ENCODE results near the gene PROM1.
A peak's percentile ranks its signal among the peaks of the same experiment; 100 is the strongest.

Gene PROM1

GRCh38 chr4:16035843-16036242 is 48.0 kb downstream of the PROM1 start:
- no peak for DNase-seq
- in situ Hi-C loops (cut with MboI; ENCODE audit: low pct_unique_long_range_greater_than_20kb, low sequenced_read_pairs) = loop anchor here (25.0 kb wide), 1 partner anchor 226 kb away; no protein-coding TSS in a partner anchor

- in situ Hi-C loops (cut with MboI; ENCODE audit: low pct_unique_long_range_greater_than_20kb, low sequenced_read_pairs) = loop anchor here (25.0 kb wide), 1 partner anchor 228 kb away; no protein-coding TSS in a partner anchor
- no peak for DNase-seq
Observed at GRCh38 chr4:16034010-16034748, 49.6 kb downstream of the PROM1 start.

GRCh38 chr4:16032396-16032770 is 51.4 kb downstream of the PROM1 start:
- no peak for DNase-seq
- in situ Hi-C loops (cut with MboI; ENCODE audit: low pct_unique_long_range_greater_than_20kb, low sequenced_read_pairs) = loop anchor here (25.0 kb wide), 1 partner anchor 230 kb away; no protein-coding TSS in a partner anchor

GRCh38 chr4:16031546-16032395 is 52.1 kb downstream of the PROM1 start:
- DNase-seq = no peak
- in situ Hi-C loops (cut with MboI; ENCODE audit: low pct_unique_long_range_greater_than_20kb, low sequenced_read_pairs) = loop anchor here (25.0 kb wide), 1 partner anchor 231 kb away; no protein-coding TSS in a partner anchor

- no peak for DNase-seq
- in situ Hi-C loops (cut with MboI; ENCODE audit: low pct_unique_long_range_greater_than_20kb, low sequenced_read_pairs) = loop anchor here (25.0 kb wide), 1 partner anchor 232 kb away; no protein-coding TSS in a partner anchor
Observed at GRCh38 chr4:16029886-16030285, 53.9 kb downstream of the PROM1 start.

- no peak for DNase-seq
- in situ Hi-C loops (cut with MboI; ENCODE audit: low pct_unique_long_range_greater_than_20kb, low sequenced_read_pairs) = loop anchor here (25.0 kb wide), 1 partner anchor 233 kb away; no protein-coding TSS in a partner anchor
Observed at GRCh38 chr4:16029262-16029661, 54.6 kb downstream of the PROM1 start.

- no peak for DNase-seq
Observed at GRCh38 chr4:16027626-16028025, 56.2 kb downstream of the PROM1 start.

GRCh38 chr4:16027114-16027513 is 56.7 kb downstream of the PROM1 start:
- DNase-seq = no peak
- in situ Hi-C loops (cut with MboI; ENCODE audit: low pct_unique_long_range_greater_than_20kb, low sequenced_read_pairs) = loop anchor here (25.0 kb wide), 1 partner anchor 235 kb away; no protein-coding TSS in a partner anchor

More at GRCh38 chr4:16027626-16028025, 56.2 kb downstream of the PROM1 start:
- in situ Hi-C loops (cut with MboI; ENCODE audit: low pct_unique_long_range_greater_than_20kb, low sequenced_read_pairs) = loop anchor here (25.0 kb wide), 1 partner anchor 235 kb away; no protein-coding TSS in a partner anchor

- in situ Hi-C loops (cut with MboI; ENCODE audit: low pct_unique_long_range_greater_than_20kb, low sequenced_read_pairs) = loop anchor here (25.0 kb wide), 1 partner anchor 236 kb away; no protein-coding TSS in a partner anchor
- peak; percentile 59 for DNase-seq
Observed at GRCh38 chr4:16026160-16026761, 57.6 kb downstream of the PROM1 start.

GRCh38 chr4:16025268-16025667 is 58.6 kb downstream of the PROM1 start:
- no peak for DNase-seq
- in situ Hi-C loops (cut with MboI; ENCODE audit: low pct_unique_long_range_greater_than_20kb, low sequenced_read_pairs) = loop anchor here (25.0 kb wide), 1 partner anchor 237 kb away; no protein-coding TSS in a partner anchor

- DNase-seq = no peak
- in situ Hi-C loops (cut with MboI; ENCODE audit: low pct_unique_long_range_greater_than_20kb, low sequenced_read_pairs) = no loop called here
Observed at GRCh38 chr4:16023776-16024408, 59.9 kb downstream of the PROM1 start.

GRCh38 chr4:16021804-16022560 is 61.8 kb downstream of the PROM1 start:
- DNase-seq = no peak
- in situ Hi-C loops (cut with MboI; ENCODE audit: low pct_unique_long_range_greater_than_20kb, low sequenced_read_pairs) = no loop called here

GRCh38 chr4:16019649-16020048 is 64.2 kb downstream of the PROM1 start:
- no peak for DNase-seq
- in situ Hi-C loops (cut with MboI; ENCODE audit: low pct_unique_long_range_greater_than_20kb, low sequenced_read_pairs) = no loop called here

GRCh38 chr4:16018841-16019240 is 65.0 kb downstream of the PROM1 start:
- in situ Hi-C loops (cut with MboI; ENCODE audit: low pct_unique_long_range_greater_than_20kb, low sequenced_read_pairs) = no loop called here
- DNase-seq = no peak

GRCh38 chr4:16018061-16018676 is 65.7 kb downstream of the PROM1 start:
- DNase-seq = no peak
- in situ Hi-C loops (cut with MboI; ENCODE audit: low pct_unique_long_range_greater_than_20kb, low sequenced_read_pairs) = no loop called here

GRCh38 chr4:16016536-16016935 is 67.3 kb downstream of the PROM1 start:
- no peak for DNase-seq
- in situ Hi-C loops (cut with MboI; ENCODE audit: low pct_unique_long_range_greater_than_20kb, low sequenced_read_pairs) = no loop called here

GRCh38 chr4:16011173-16011572 is 72.7 kb downstream of the PROM1 start:
- in situ Hi-C loops (cut with MboI; ENCODE audit: low pct_unique_long_range_greater_than_20kb, low sequenced_read_pairs) = no loop called here
- no peak for DNase-seq

- in situ Hi-C loops (cut with MboI; ENCODE audit: low pct_unique_long_range_greater_than_20kb, low sequenced_read_pairs) = no loop called here
- DNase-seq = no peak
Observed at GRCh38 chr4:16009153-16009552, 74.7 kb downstream of the PROM1 start.

Measured in KBM-7 (cell line).